ENCODE measurements around the gene ZNF888.

The ZNF888 gene

GRCh38 chr19:52898101-52898500 is 25.1 kb downstream of the ZNF888 start:
- peak overlapping the region; percentile 99 for H3K27ac ChIP-seq

DNA sequence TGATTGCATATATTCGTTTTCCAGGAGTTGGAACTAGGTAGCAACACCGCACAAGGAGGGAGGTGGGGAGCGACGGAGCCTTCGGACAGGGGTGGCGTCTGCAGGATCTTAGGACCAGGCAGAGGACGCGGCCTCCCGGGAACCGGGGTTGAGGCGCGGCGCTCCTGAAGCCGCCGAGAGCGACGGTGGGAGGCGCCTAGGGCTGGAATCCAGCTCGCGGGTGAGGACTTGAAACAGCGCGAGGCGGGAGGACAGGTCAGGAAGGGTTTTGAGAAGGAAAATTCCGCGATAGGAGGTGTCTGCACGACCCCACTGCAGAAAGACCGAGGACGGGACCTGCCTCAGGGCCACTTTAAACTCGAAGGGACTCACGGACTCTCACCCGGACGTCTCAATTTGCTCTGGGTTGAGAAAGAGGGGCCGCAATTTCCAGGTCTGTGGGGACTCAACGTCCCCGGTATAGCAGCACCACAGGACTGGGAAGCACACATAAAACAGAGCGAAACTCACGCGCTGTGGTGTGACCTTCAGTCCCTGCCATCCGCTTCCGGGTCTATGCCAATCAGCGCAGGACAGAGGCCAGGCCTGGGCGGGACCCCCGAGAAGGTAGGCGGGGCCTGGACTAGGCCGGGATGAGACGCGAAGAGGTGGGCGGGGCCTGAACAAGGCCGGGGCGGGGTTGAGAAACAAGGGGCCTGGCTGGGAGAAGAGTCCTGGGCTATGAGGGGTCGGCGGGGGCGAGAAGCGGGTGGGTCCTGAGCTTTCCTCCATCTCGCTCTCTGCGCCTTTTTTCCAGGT is 25.9 kb downstream of the ZNF888 start, which contains the start of gene ZNF320:
Gene ZNF320 (minus strand): TSS at position 498 of the 798 bp plus-strand sequence. CDS start 7,380 bp downstream, outside the sequence.
- peak within 1 kb of the TSS; percentile 99 for H3K27ac ChIP-seq
- TF ChIP-seq CTCF (conservative IDR thresholded peaks at IDR 0.05) = no peak

More at GRCh38 chr19:52898101-52898500, 25.1 kb downstream of the ZNF888 start:
- TF ChIP-seq CTCF (conservative IDR thresholded peaks at IDR 0.05) = no peak

DNA sequence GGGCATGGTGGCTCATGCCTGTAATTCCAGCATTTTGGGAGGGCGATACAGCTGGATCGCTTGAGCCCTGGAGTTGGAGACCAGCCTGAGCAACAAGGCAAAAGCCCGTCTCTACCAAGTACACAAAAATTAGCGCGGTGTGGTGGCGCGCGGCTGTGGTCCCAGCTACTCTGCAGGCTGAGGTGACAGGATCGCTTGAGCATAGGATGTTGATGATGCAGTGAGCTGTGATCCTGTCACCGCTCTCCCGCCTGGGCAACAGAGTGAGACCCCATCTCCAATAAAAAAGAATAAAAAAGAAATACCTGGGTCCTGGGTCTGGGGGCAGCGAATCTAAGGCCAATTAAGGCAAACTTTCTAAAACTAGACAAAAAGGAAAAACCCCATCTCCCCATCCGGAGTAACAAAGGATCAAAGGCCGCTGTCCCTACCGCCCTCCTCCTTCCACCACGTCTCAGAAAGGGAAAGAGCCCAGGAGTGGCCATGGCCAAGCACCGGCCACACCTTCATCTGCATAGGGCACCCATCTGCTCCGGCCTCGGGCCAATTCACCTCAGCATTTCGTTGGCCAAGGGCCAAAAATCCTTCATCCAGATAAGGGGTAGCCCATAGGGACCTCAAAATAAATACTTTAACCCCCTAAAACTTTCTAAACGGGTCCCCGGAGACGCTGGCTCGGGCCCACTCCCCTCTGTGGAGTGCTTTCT is 26.6 kb downstream of the ZNF888 start:
- TF ChIP-seq CTCF (conservative IDR thresholded peaks at IDR 0.05) = no peak
- H3K27ac ChIP-seq = peak overlapping the region; percentile 99

- peak overlapping the region; percentile 94 for H3K27ac ChIP-seq
- no peak for TF ChIP-seq CTCF (conservative IDR thresholded peaks at IDR 0.05)
These were observed 31.9 kb downstream of the ZNF888 start for GRCh38 chr19:52891336-52891735.

DNA sequence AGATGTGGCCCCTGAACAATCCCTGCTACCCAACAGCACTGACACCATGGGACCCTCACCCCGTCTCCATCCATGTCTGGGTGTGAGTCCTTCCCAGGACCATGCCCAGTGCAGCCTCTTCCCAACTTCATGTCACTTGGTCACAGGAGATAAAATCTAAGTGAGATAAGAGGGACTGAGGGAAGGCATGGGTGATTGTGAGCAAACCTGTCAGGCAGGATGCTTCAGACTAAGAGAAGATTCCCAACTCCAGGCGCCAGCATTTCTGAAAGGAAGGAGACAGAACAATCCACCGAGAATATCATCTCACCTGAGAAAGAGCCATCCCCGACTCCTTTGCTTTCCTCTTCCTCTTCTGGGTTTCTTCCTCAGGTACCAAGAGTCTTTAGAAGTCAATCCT is 33.3 kb downstream of the ZNF888 start:
- no peak for TF ChIP-seq CTCF (conservative IDR thresholded peaks at IDR 0.05)
- peak overlapping the region; percentile 94 for H3K27ac ChIP-seq

DNA sequence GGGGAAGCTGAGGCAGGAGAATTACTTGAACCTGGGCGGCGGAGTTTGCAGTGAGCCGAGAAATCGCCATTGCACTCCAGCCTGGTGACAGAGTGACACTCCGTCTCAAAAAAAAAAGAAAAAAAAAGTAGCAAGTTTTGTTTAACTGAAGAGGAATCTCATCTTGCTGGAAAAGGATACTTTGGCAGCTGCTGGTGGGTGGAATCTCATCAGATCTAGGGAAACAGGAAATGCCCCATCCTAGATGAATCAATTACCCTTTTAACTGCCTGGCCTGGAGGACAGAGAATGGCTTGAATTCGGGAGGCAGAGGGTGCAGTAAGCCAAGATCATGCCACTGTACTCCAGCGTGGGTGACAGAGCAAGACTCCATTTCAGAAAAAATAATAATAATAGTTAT is 34.2 kb downstream of the ZNF888 start:
- peak overlapping the region; percentile 94 for H3K27ac ChIP-seq
- no peak for TF ChIP-seq CTCF (conservative IDR thresholded peaks at IDR 0.05)

DNA sequence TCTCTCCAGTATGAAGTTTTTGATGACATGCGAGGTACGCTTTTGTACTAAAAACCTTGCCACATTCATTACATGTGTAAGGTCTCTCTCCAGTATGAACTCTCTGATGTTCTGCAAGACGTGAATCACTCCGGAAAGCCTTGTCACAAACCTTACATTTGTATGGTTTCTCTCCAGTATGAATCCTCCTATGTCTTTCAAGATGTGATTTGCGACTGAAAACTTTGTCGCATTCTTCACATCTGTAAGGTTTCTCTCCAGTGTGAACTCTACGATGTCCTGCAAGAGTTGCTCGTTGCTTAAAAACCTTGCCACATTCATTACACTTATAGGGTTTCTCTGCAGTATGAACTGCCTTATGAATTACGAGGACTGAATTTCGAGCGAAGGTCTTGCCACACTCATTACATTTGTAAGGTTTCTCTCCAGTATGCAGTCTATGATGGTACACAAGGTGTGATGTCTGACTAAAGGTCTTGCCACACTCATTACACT is 42.3 kb downstream of the ZNF888 start:
- TF ChIP-seq CTCF (conservative IDR thresholded peaks at IDR 0.05) = no peak
- no peak overlapping the region for H3K27ac ChIP-seq

GRCh38 chr19:52872996-52873395 is 50.2 kb downstream of the ZNF888 start:
- H3K27ac ChIP-seq = peak overlapping the region; percentile 65

Measured in VCaP (cell line).